ENCODE measurements around the gene ZNF469. TPM values are rescaled to one million over a fixed set of nuclear protein-coding genes. Genes with fewer than 3 reads are reported as not detected.

Gene ZNF469
- total and polyA plus RNA-seq, 4 donors = 0.04 to 0.50 (median 0.36) TPM

- Histone ChIP-seq H3K9ac (ENCODE audit: low read depth in 1 of 2, low read length in 2 of 2) (no peak overlapping the region), H3K4me1 (ENCODE audit: control insufficient read depth in 4 of 4, insufficient read depth in 4 of 4, low read length in 3 of 4) (peaks cover 0 to 9% (median 2%) of the 10 kb centered on the region in 4 donors), H3K27ac (ENCODE audit: low read depth in 1 of 2, low read length in 2 of 2) (no peak overlapping the region), H3K9me3 (ENCODE audit: control insufficient read depth in 4 of 4, low read length in 3 of 4) (no peaks in the 10 kb centered on the region), H3K27me3 (ENCODE audit: control insufficient read depth in 4 of 4, insufficient read depth in 4 of 4, low read length in 3 of 4) (peaks cover 0 to 4% (median 1%) of the 10 kb centered on the region in 4 donors), H3K4me3 (ENCODE audit: low read depth in 1 of 3, low read length in 3 of 3) (no peak overlapping the region), H3K36me3 (ENCODE audit: control insufficient read depth in 4 of 4, insufficient read depth in 3 of 4, low read depth in 1 of 4, low read length in 3 of 4) (no peaks in the 10 kb centered on the region)
- 50% methylated on average over 27 of the region's 27 CpGs for WGBS
- TF ChIP-seq FOXA1 (IDR thresholded peaks at IDR 0.05) (no peak), SP1 (IDR thresholded peaks at IDR 0.05) (peak; percentile 49)
- no peak for DNase-seq (ENCODE audit: low spot score)
Measured at GRCh38 chr16:88387941-88388627, 5.3 kb downstream of the ZNF469 start.

DNA sequence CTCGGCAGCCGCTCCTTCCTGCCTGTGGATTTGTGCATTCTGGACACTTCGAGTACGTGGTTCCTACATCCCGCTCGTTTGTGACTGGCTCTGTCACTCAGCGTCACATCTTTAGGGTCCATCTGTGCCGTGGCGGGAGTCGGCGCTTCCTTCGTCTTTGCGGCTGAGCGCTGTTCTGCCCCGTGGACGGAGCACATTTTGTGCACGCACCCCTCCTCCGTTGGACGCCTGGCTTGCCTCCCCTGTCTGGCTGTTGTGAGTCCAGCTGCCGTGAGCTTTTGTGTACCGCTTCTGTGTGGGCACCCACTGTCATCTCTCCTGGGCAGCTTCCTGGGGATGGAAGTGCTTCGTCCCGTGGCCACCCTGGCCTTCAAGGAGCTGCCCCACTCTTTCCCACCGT is 6.4 kb downstream of the ZNF469 start:
- WGBS = 81% methylated on average over 24 of the region's 24 CpGs
- no peak overlapping the region for H3K27ac ChIP-seq (ENCODE audit: low read depth in 1 of 2, low read length in 2 of 2)

More for the DNA sequence above, 6.4 kb downstream of the ZNF469 start:
- Histone ChIP-seq H3K36me3 (ENCODE audit: control insufficient read depth in 4 of 4, insufficient read depth in 3 of 4, low read depth in 1 of 4, low read length in 3 of 4) (no peaks in the 10 kb centered on the region), H3K4me3 (ENCODE audit: low read depth in 1 of 3, low read length in 3 of 3) (no peak overlapping the region), H3K9me3 (ENCODE audit: control insufficient read depth in 4 of 4, low read length in 3 of 4) (no peaks in the 10 kb centered on the region), H3K27me3 (ENCODE audit: control insufficient read depth in 4 of 4, insufficient read depth in 4 of 4, low read length in 3 of 4) (peaks cover 0 to 4% (median 1%) of the 10 kb centered on the region in 4 donors), H3K4me1 (ENCODE audit: control insufficient read depth in 4 of 4, insufficient read depth in 4 of 4, low read length in 3 of 4) (no peaks in the 10 kb centered on the region), H3K9ac (ENCODE audit: low read depth in 1 of 2, low read length in 2 of 2) (no peak overlapping the region)
- no peak for DNase-seq (ENCODE audit: low spot score)
- TF ChIP-seq YY1 (IDR thresholded peaks at IDR 0.05) (no peak), JUND (IDR thresholded peaks at IDR 0.05) (no peak), ATF3 (IDR thresholded peaks at IDR 0.05) (no peak), HNF4A (conservative IDR thresholded peaks at IDR 0.05) (no peak), RXRA (IDR thresholded peaks at IDR 0.05) (no peak), HNF4G (IDR thresholded peaks at IDR 0.05) (no peak), GABPA (IDR thresholded peaks at IDR 0.05 in 1 of 2, conservative IDR thresholded peaks at IDR 0.05 in 1 of 2) (no peak)
- TF ChIP-seq, protein P1, sequence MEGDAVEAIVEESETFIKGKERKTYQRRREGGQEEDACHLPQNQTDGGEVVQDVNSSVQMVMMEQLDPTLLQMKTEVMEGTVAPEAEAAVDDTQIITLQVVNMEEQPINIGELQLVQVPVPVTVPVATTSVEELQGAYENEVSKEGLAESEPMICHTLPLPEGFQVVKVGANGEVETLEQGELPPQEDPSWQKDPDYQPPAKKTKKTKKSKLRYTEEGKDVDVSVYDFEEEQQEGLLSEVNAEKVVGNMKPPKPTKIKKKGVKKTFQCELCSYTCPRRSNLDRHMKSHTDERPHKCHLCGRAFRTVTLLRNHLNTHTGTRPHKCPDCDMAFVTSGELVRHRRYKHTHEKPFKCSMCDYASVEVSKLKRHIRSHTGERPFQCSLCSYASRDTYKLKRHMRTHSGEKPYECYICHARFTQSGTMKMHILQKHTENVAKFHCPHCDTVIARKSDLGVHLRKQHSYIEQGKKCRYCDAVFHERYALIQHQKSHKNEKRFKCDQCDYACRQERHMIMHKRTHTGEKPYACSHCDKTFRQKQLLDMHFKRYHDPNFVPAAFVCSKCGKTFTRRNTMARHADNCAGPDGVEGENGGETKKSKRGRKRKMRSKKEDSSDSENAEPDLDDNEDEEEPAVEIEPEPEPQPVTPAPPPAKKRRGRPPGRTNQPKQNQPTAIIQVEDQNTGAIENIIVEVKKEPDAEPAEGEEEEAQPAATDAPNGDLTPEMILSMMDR (IDR thresholded peaks at IDR 0.05; ENCODE audit: low read depth, low read length, missing input control) = no peak
- TF ChIP-seq, protein P2, sequence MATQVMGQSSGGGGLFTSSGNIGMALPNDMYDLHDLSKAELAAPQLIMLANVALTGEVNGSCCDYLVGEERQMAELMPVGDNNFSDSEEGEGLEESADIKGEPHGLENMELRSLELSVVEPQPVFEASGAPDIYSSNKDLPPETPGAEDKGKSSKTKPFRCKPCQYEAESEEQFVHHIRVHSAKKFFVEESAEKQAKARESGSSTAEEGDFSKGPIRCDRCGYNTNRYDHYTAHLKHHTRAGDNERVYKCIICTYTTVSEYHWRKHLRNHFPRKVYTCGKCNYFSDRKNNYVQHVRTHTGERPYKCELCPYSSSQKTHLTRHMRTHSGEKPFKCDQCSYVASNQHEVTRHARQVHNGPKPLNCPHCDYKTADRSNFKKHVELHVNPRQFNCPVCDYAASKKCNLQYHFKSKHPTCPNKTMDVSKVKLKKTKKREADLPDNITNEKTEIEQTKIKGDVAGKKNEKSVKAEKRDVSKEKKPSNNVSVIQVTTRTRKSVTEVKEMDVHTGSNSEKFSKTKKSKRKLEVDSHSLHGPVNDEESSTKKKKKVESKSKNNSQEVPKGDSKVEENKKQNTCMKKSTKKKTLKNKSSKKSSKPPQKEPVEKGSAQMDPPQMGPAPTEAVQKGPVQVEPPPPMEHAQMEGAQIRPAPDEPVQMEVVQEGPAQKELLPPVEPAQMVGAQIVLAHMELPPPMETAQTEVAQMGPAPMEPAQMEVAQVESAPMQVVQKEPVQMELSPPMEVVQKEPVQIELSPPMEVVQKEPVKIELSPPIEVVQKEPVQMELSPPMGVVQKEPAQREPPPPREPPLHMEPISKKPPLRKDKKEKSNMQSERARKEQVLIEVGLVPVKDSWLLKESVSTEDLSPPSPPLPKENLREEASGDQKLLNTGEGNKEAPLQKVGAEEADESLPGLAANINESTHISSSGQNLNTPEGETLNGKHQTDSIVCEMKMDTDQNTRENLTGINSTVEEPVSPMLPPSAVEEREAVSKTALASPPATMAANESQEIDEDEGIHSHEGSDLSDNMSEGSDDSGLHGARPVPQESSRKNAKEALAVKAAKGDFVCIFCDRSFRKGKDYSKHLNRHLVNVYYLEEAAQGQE (IDR thresholded peaks at IDR 0.05) = no peak
- TF ChIP-seq, protein P3, sequence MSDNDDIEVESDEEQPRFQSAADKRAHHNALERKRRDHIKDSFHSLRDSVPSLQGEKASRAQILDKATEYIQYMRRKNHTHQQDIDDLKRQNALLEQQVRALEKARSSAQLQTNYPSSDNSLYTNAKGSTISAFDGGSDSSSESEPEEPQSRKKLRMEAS (IDR thresholded peaks at IDR 0.05) = no peak
